Fibroblast of skin of right biceps (primary cell): ENCODE data around the gene SCAF4.
"Not testable (repeated sequence)": the region's sequence is repeated elsewhere in the genome, so short reads cannot be mapped to it uniquely, and the experiment has no call there.

Experiments used
- DNase-seq: peaks from one replicate; pipeline ENCODE4 v3.0.0-alpha.2; 2013

SCAF4 gene

GRCh38 chr21:31737586-31738397, 5.9 kb upstream of the SCAF4 start:
- DNase-seq: not testable (repeated sequence)

GRCh38 chr21:31735511-31735992, 3.6 kb upstream of the SCAF4 start:
- DNase-seq: no peak

GRCh38 chr21:31733551-31734149, 1.7 kb upstream of the SCAF4 start:
- DNase-seq: peak; percentile 46

GRCh38 chr21:31732597-31733550, 956 bp upstream of the SCAF4 start:
- DNase-seq: peak; percentile 38

GRCh38 chr21:31731056-31731856, 662 bp downstream of the SCAF4 start:
- no peak for DNase-seq

- DNase-seq: no peak
Observed at GRCh38 chr21:31730712-31731055, 1.2 kb downstream of the SCAF4 start.

GRCh38 chr21:31729622-31730343, 2.1 kb downstream of the SCAF4 start:
- no peak for DNase-seq

GRCh38 chr21:31728952-31729351, 3.0 kb downstream of the SCAF4 start:
- DNase-seq: no peak

- DNase-seq: no peak
Observed at GRCh38 chr21:31728191-31728590, 3.7 kb downstream of the SCAF4 start.

GRCh38 chr21:31727181-31727580, 4.7 kb downstream of the SCAF4 start:
- DNase-seq: no peak

GRCh38 chr21:31726407-31726806, 5.5 kb downstream of the SCAF4 start:
- DNase-seq: no peak

GRCh38 chr21:31725202-31725839, 6.6 kb downstream of the SCAF4 start:
- DNase-seq: no peak

- DNase-seq: no peak
Observed at GRCh38 chr21:31724552-31724951, 7.4 kb downstream of the SCAF4 start.

- DNase-seq: no peak
Observed at GRCh38 chr21:31721381-31721780, 10.5 kb downstream of the SCAF4 start.

- DNase-seq: no peak
Observed at GRCh38 chr21:31720739-31721138, 11.2 kb downstream of the SCAF4 start.

GRCh38 chr21:31720330-31720729, 11.6 kb downstream of the SCAF4 start:
- DNase-seq: no peak

GRCh38 chr21:31716106-31716505, 15.8 kb downstream of the SCAF4 start:
- DNase-seq: no peak

GRCh38 chr21:31714741-31715365, 17.1 kb downstream of the SCAF4 start:
- DNase-seq: no peak

- peak; percentile 47 for DNase-seq
Observed at GRCh38 chr21:31713973-31714740, 17.8 kb downstream of the SCAF4 start.

- DNase-seq: no peak
Observed at GRCh38 chr21:31713115-31713514, 18.8 kb downstream of the SCAF4 start.
